ENCODE measurements around the gene GAPT.

DNA sequence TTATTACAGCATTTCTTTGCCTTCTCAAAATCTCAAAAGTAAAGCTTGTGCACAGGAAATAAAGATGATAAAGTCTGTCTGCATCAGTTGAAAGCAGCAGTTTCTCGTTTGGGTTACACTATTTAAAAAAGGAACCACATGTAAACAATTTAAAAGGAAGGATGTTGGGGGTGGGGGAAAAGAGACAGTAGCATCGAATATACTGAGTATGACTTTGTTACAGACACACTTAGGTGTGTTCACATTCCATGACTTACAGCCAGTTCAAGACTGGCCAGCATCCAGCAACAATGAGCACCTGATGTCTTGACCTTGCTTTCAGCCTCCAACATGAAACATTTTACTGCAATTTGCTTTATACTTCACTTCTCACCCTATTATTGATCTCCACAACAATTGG lies 8.7 kb downstream of the GAPT start:
- TF ChIP-seq, protein P1, sequence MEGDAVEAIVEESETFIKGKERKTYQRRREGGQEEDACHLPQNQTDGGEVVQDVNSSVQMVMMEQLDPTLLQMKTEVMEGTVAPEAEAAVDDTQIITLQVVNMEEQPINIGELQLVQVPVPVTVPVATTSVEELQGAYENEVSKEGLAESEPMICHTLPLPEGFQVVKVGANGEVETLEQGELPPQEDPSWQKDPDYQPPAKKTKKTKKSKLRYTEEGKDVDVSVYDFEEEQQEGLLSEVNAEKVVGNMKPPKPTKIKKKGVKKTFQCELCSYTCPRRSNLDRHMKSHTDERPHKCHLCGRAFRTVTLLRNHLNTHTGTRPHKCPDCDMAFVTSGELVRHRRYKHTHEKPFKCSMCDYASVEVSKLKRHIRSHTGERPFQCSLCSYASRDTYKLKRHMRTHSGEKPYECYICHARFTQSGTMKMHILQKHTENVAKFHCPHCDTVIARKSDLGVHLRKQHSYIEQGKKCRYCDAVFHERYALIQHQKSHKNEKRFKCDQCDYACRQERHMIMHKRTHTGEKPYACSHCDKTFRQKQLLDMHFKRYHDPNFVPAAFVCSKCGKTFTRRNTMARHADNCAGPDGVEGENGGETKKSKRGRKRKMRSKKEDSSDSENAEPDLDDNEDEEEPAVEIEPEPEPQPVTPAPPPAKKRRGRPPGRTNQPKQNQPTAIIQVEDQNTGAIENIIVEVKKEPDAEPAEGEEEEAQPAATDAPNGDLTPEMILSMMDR (IDR thresholded peaks at IDR 0.05; ENCODE audit: low read depth, low read length, missing input control), result no peak
- no peak for TF ChIP-seq RAD21 (IDR thresholded peaks at IDR 0.05)
- no peak for TF ChIP-seq EGR1 (IDR thresholded peaks at IDR 0.05; ENCODE audit: low read depth in 2 of 2)
- TF ChIP-seq, protein P2, sequence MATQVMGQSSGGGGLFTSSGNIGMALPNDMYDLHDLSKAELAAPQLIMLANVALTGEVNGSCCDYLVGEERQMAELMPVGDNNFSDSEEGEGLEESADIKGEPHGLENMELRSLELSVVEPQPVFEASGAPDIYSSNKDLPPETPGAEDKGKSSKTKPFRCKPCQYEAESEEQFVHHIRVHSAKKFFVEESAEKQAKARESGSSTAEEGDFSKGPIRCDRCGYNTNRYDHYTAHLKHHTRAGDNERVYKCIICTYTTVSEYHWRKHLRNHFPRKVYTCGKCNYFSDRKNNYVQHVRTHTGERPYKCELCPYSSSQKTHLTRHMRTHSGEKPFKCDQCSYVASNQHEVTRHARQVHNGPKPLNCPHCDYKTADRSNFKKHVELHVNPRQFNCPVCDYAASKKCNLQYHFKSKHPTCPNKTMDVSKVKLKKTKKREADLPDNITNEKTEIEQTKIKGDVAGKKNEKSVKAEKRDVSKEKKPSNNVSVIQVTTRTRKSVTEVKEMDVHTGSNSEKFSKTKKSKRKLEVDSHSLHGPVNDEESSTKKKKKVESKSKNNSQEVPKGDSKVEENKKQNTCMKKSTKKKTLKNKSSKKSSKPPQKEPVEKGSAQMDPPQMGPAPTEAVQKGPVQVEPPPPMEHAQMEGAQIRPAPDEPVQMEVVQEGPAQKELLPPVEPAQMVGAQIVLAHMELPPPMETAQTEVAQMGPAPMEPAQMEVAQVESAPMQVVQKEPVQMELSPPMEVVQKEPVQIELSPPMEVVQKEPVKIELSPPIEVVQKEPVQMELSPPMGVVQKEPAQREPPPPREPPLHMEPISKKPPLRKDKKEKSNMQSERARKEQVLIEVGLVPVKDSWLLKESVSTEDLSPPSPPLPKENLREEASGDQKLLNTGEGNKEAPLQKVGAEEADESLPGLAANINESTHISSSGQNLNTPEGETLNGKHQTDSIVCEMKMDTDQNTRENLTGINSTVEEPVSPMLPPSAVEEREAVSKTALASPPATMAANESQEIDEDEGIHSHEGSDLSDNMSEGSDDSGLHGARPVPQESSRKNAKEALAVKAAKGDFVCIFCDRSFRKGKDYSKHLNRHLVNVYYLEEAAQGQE (IDR thresholded peaks at IDR 0.05), result no peak
- TF ChIP-seq GABPA (IDR thresholded peaks at IDR 0.05 in 1 of 2, conservative IDR thresholded peaks at IDR 0.05 in 1 of 2), result no peak
- no peak for TF ChIP-seq TAF1 (conservative IDR thresholded peaks at IDR 0.05)
- TF ChIP-seq SP1 (IDR thresholded peaks at IDR 0.05), result no peak
- TF ChIP-seq RXRA (IDR thresholded peaks at IDR 0.05), result no peak
- TF ChIP-seq FOXA1 (IDR thresholded peaks at IDR 0.05), result no peak
- TF ChIP-seq JUND (IDR thresholded peaks at IDR 0.05), result no peak
- TF ChIP-seq, protein P3, sequence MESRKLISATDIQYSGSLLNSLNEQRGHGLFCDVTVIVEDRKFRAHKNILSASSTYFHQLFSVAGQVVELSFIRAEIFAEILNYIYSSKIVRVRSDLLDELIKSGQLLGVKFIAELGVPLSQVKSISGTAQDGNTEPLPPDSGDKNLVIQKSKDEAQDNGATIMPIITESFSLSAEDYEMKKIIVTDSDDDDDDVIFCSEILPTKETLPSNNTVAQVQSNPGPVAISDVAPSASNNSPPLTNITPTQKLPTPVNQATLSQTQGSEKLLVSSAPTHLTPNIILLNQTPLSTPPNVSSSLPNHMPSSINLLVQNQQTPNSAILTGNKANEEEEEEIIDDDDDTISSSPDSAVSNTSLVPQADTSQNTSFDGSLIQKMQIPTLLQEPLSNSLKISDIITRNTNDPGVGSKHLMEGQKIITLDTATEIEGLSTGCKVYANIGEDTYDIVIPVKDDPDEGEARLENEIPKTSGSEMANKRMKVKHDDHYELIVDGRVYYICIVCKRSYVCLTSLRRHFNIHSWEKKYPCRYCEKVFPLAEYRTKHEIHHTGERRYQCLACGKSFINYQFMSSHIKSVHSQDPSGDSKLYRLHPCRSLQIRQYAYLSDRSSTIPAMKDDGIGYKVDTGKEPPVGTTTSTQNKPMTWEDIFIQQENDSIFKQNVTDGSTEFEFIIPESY (IDR thresholded peaks at IDR 0.05), result no peak
- no peak for TF ChIP-seq YY1 (IDR thresholded peaks at IDR 0.05)
